ENCODE results near the gene TMEM19.

DNA sequence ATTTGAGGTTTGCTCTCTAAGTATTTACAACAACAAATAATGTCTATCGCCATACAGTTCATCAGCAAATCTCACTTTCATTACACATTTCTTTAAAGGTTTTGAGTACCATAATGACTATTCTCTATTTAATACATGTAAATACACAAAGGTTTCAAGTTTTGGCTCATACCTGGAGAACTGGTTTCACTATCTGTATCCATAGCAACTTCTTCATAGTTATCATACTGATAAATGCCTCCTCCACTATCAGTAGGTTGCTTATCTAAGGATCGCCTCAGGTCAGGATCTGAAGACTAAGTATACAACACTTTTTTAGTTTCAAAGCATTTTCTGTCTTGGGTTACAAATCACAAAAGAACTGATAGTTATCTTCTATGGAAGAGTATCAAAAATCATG is 43.6 kb upstream of the TMEM19 start:
- TF ChIP-seq, protein P1, sequence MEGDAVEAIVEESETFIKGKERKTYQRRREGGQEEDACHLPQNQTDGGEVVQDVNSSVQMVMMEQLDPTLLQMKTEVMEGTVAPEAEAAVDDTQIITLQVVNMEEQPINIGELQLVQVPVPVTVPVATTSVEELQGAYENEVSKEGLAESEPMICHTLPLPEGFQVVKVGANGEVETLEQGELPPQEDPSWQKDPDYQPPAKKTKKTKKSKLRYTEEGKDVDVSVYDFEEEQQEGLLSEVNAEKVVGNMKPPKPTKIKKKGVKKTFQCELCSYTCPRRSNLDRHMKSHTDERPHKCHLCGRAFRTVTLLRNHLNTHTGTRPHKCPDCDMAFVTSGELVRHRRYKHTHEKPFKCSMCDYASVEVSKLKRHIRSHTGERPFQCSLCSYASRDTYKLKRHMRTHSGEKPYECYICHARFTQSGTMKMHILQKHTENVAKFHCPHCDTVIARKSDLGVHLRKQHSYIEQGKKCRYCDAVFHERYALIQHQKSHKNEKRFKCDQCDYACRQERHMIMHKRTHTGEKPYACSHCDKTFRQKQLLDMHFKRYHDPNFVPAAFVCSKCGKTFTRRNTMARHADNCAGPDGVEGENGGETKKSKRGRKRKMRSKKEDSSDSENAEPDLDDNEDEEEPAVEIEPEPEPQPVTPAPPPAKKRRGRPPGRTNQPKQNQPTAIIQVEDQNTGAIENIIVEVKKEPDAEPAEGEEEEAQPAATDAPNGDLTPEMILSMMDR (IDR thresholded peaks at IDR 0.05 in 4 of 5, conservative IDR thresholded peaks at IDR 0.05 in 1 of 5), result no peak
- no peak for TF ChIP-seq POLR2A (IDR thresholded peaks at IDR 0.05)
